ENCODE measurements around the gene CDT1.

CDT1 gene

GRCh38 chr16:88783391-88784073, 20.1 kb upstream of the CDT1 start:
- peaks cover 0 to 3% of the 10 kb centered on the region in 2 experiments for H3K36me3 ChIP-seq (ENCODE audit: control insufficient read depth in 1 of 2, insufficient read depth in 2 of 2, low read length in 2 of 2)
- peak overlapping the region; percentile 93 for H2BK5ac ChIP-seq (ENCODE audit: low read depth, low read length, poor library complexity)
- H3K27ac ChIP-seq (ENCODE audit: low read depth, low read length): peak overlapping the region; percentile 84
- no peak overlapping the region for H3K23ac ChIP-seq (ENCODE audit: low read length)
- peaks cover 32 to 41% of the 10 kb centered on the region in 2 experiments for H3K4me1 ChIP-seq (ENCODE audit: control insufficient read depth in 1 of 2, insufficient read depth in 2 of 2, low read length in 2 of 2)
- peak overlapping the region; percentile 45 for H4K8ac ChIP-seq (ENCODE audit: low read depth, low read length)
- peak overlapping the region; percentile 89 for H3K4me2 ChIP-seq (ENCODE audit: low read length)
- H3K79me2 ChIP-seq (ENCODE audit: control insufficient read depth, insufficient read depth, low read length, poor library complexity): peaks cover 25% of the 10 kb centered on the region
- H2BK120ac ChIP-seq (ENCODE audit: insufficient read depth, low read length, poor library complexity): peak overlapping the region; percentile 82
- H3K27me3 ChIP-seq (ENCODE audit: insufficient read depth, low read length): no peaks in the 10 kb centered on the region
- H3K18ac ChIP-seq (ENCODE audit: low read length): peak overlapping the region; percentile 90
- H3K14ac ChIP-seq (ENCODE audit: low read length): peak overlapping the region; percentile 76
- no peaks in the 10 kb centered on the region for H3K9me3 ChIP-seq (ENCODE audit: insufficient read depth, low read depth, low read length)
- H4K91ac ChIP-seq (ENCODE audit: low read depth, low read length): peak overlapping the region; percentile 96
- peaks cover 20% of the 10 kb centered on the region for H3K79me1 ChIP-seq (ENCODE audit: low read length)
- H2AFZ ChIP-seq (ENCODE audit: insufficient read depth, low read length, poor library complexity): peak overlapping the region; percentile 50
- peak overlapping the region; percentile 92 for H3K4ac ChIP-seq (ENCODE audit: low read depth, low read length)
- peak overlapping the region; percentile 67 for H4K12ac ChIP-seq (ENCODE audit: low read depth, low read length)
- H3K9ac ChIP-seq (ENCODE audit: low read length): no peak overlapping the region
- H2BK12ac ChIP-seq (ENCODE audit: low read length): peak overlapping the region; percentile 39
- no CpG with 5 or more reads among the region's 27 CpGs for WGBS (ENCODE audit: extremely low coverage, insufficient coverage, insufficient read length)
- peak overlapping the region; percentile 86 for H3K4me3 ChIP-seq (ENCODE audit: low read depth, low read length)
- peak overlapping the region; percentile 90 for H2AK5ac ChIP-seq (ENCODE audit: low read length)
- no peak for DNase-seq

GRCh38 chr16:88784074-88784855, 19.3 kb upstream of the CDT1 start:
- Histone ChIP-seq H3K27ac (ENCODE audit: low read depth, low read length) (peak overlapping the region; percentile 84), H3K9me3 (ENCODE audit: insufficient read depth, low read depth, low read length) (no peaks in the 10 kb centered on the region), H2AK5ac (ENCODE audit: low read length) (peak overlapping the region; percentile 90), H2BK120ac (ENCODE audit: insufficient read depth, low read length, poor library complexity) (peak overlapping the region; percentile 82), H4K8ac (ENCODE audit: low read depth, low read length) (peak overlapping the region; percentile 86), H3K36me3 (ENCODE audit: control insufficient read depth in 1 of 2, insufficient read depth in 2 of 2, low read length in 2 of 2) (peaks cover 0 to 3% of the 10 kb centered on the region in 2 experiments), H3K4me2 (ENCODE audit: low read length) (peak overlapping the region; percentile 89), H3K4me1 (ENCODE audit: control insufficient read depth in 1 of 2, insufficient read depth in 2 of 2, low read length in 2 of 2) (peaks cover 32 to 41% of the 10 kb centered on the region in 2 experiments), H3K4me3 (ENCODE audit: low read depth, low read length) (peak overlapping the region; percentile 86), H4K12ac (ENCODE audit: low read depth, low read length) (peak overlapping the region; percentile 67), H3K18ac (ENCODE audit: low read length) (peak overlapping the region; percentile 90), H2BK12ac (ENCODE audit: low read length) (peak overlapping the region; percentile 44), H2BK5ac (ENCODE audit: low read depth, low read length, poor library complexity) (peak overlapping the region; percentile 93), H4K91ac (ENCODE audit: low read depth, low read length) (peak overlapping the region; percentile 96), H3K79me2 (ENCODE audit: control insufficient read depth, insufficient read depth, low read length, poor library complexity) (peaks cover 24% of the 10 kb centered on the region), H3K14ac (ENCODE audit: low read length) (peak overlapping the region; percentile 94), H3K27me3 (ENCODE audit: insufficient read depth, low read length) (no peaks in the 10 kb centered on the region), H3K9ac (ENCODE audit: low read length) (peak overlapping the region; percentile 65), H2AFZ (ENCODE audit: insufficient read depth, low read length, poor library complexity) (peak overlapping the region; percentile 50), H3K4ac (ENCODE audit: low read depth, low read length) (peak overlapping the region; percentile 92), H3K79me1 (ENCODE audit: low read length) (peaks cover 20% of the 10 kb centered on the region), H3K23ac (ENCODE audit: low read length) (no peak overlapping the region)
- WGBS (ENCODE audit: extremely low coverage, insufficient coverage, insufficient read length): no CpG with 5 or more reads among the region's 74 CpGs
- peak; percentile 78 to 87 for DNase-seq

- Histone ChIP-seq H4K8ac (ENCODE audit: low read depth, low read length) (peak overlapping the region; percentile 86), H3K27me3 (ENCODE audit: insufficient read depth, low read length) (no peaks in the 10 kb centered on the region), H2BK120ac (ENCODE audit: insufficient read depth, low read length, poor library complexity) (peak overlapping the region; percentile 82), H3K4me1 (ENCODE audit: control insufficient read depth in 1 of 2, insufficient read depth in 2 of 2, low read length in 2 of 2) (peaks cover 32 to 36% of the 10 kb centered on the region in 2 experiments), H2AK5ac (ENCODE audit: low read length) (no peak overlapping the region), H4K91ac (ENCODE audit: low read depth, low read length) (peak overlapping the region; percentile 96), H2AFZ (ENCODE audit: insufficient read depth, low read length, poor library complexity) (peak overlapping the region; percentile 46), H3K4ac (ENCODE audit: low read depth, low read length) (peak overlapping the region; percentile 77), H2BK5ac (ENCODE audit: low read depth, low read length, poor library complexity) (peak overlapping the region; percentile 93), H3K23ac (ENCODE audit: low read length) (no peak overlapping the region), H3K4me3 (ENCODE audit: low read depth, low read length) (peak overlapping the region; percentile 86), H3K14ac (ENCODE audit: low read length) (peak overlapping the region; percentile 94), H4K12ac (ENCODE audit: low read depth, low read length) (peak overlapping the region; percentile 54), H3K18ac (ENCODE audit: low read length) (peak overlapping the region; percentile 90), H3K9me3 (ENCODE audit: insufficient read depth, low read depth, low read length) (no peaks in the 10 kb centered on the region), H3K9ac (ENCODE audit: low read length) (peak overlapping the region; percentile 64), H3K79me1 (ENCODE audit: low read length) (peaks cover 20% of the 10 kb centered on the region), H2BK12ac (ENCODE audit: low read length) (peak overlapping the region; percentile 33), H3K36me3 (ENCODE audit: control insufficient read depth in 1 of 2, insufficient read depth in 2 of 2, low read length in 2 of 2) (peaks cover 0 to 1% of the 10 kb centered on the region in 2 experiments), H3K4me2 (ENCODE audit: low read length) (peak overlapping the region; percentile 89), H3K27ac (ENCODE audit: low read depth, low read length) (peak overlapping the region; percentile 84), H3K79me2 (ENCODE audit: control insufficient read depth, insufficient read depth, low read length, poor library complexity) (peaks cover 24% of the 10 kb centered on the region)
- DNase-seq: no peak
- WGBS (ENCODE audit: extremely low coverage, insufficient coverage, insufficient read length): no CpG with 5 or more reads among the region's 32 CpGs
These were observed 18.8 kb upstream of the CDT1 start for GRCh38 chr16:88784856-88785105.

- Histone ChIP-seq H3K9me3 (ENCODE audit: insufficient read depth, low read depth, low read length) (no peaks in the 10 kb centered on the region), H3K79me2 (ENCODE audit: control insufficient read depth, insufficient read depth, low read length, poor library complexity) (peaks cover 21% of the 10 kb centered on the region), H4K8ac (ENCODE audit: low read depth, low read length) (peak within 1 kb of the TSS; percentile 91), H3K4me1 (ENCODE audit: control insufficient read depth in 1 of 2, insufficient read depth in 2 of 2, low read length in 2 of 2) (peaks cover 29 to 31% of the 10 kb centered on the region in 2 experiments), H2BK5ac (ENCODE audit: low read depth, low read length, poor library complexity) (peak within 1 kb of the TSS; percentile 93), H3K9ac (ENCODE audit: low read length) (peak within 1 kb of the TSS; percentile 65), H3K27ac (ENCODE audit: low read depth, low read length) (peak within 1 kb of the TSS; percentile 84), H3K79me1 (ENCODE audit: low read length) (peaks cover 20% of the 10 kb centered on the region), H3K36me3 (ENCODE audit: control insufficient read depth in 1 of 2, insufficient read depth in 2 of 2, low read length in 2 of 2) (no peaks in the 10 kb centered on the region), H4K12ac (ENCODE audit: low read depth, low read length) (peak within 1 kb of the TSS; percentile 91), H2AFZ (ENCODE audit: insufficient read depth, low read length, poor library complexity) (peak within 1 kb of the TSS; percentile 67), H3K4ac (ENCODE audit: low read depth, low read length) (peak within 1 kb of the TSS; percentile 92), H3K27me3 (ENCODE audit: insufficient read depth, low read length) (no peaks in the 10 kb centered on the region), H3K23ac (ENCODE audit: low read length) (no peak within 1 kb of the TSS), H3K18ac (ENCODE audit: low read length) (peak within 1 kb of the TSS; percentile 94), H3K4me2 (ENCODE audit: low read length) (peak within 1 kb of the TSS; percentile 89), H3K4me3 (ENCODE audit: low read depth, low read length) (peak within 1 kb of the TSS; percentile 86), H2BK12ac (ENCODE audit: low read length) (peak within 1 kb of the TSS; percentile 52), H2BK120ac (ENCODE audit: insufficient read depth, low read length, poor library complexity) (peak within 1 kb of the TSS; percentile 95), H4K91ac (ENCODE audit: low read depth, low read length) (peak within 1 kb of the TSS; percentile 96), H3K14ac (ENCODE audit: low read length) (peak within 1 kb of the TSS; percentile 94), H2AK5ac (ENCODE audit: low read length) (peak within 1 kb of the TSS; percentile 90)
- DNase-seq: peak in 1 of 2 donors; percentile 66
- no CpG with 5 or more reads among the region's 110 CpGs for WGBS (ENCODE audit: extremely low coverage, insufficient coverage, insufficient read length)
These were observed 18.3 kb upstream of the CDT1 start, which contains the start of gene PIEZO1 for GRCh38 chr16:88785106-88785924. PIEZO1 (minus strand) TSS chr16:88785220; CDS start chr16:88784964, 256 bp downstream.

Measured in trophoblast cell (in vitro differentiated cells and primary cell).